SK-N-SH (cell line): Measurements from ENCODE around the gene COL15A1.

ENCODE experiments used
- CTCF ChIP-seq: fragments of 200-600 bp; sonication (generic); IDR thresholded peaks from 2 replicates; pipeline ENCODE4 v1.6.1; 2017; ENCODE audit warnings: antibody characterized with exemption, mild to moderate bottlenecking, moderate library complexity
- ELF1 ChIP-seq: IDR thresholded peaks from 2 replicates; pipeline ENCODE4 v1.4.0; 2012
- GATA2 ChIP-seq: sonication (generic); formaldehyde crosslinking; IDR thresholded peaks from 2 replicates; pipeline ENCODE4 v1.5.0; 2020; ENCODE audit warnings: mild to moderate bottlenecking, missing genetic modification reagents
- NFIC ChIP-seq: IDR thresholded peaks from 2 replicates; pipeline ENCODE4 v1.4.0; 2012; ENCODE audit warnings: borderline replicate concordance
- NRF1 ChIP-seq: IDR thresholded peaks from 2 replicates; pipeline ENCODE4 v1.6.1; 2012; ENCODE audit warnings: low read depth, mild to moderate bottlenecking, low read length
- POLR2AphosphoS5 ChIP-seq: IDR thresholded peaks from 2 replicates; pipeline ENCODE4 v1.6.1; 2012; ENCODE audit warnings: low read depth, low read length
- RAD21 ChIP-seq: IDR thresholded peaks from 2 replicates; pipeline ENCODE4 v1.6.1; 2012; ENCODE audit warnings: mild to moderate bottlenecking, low read length
- TAF1 ChIP-seq: IDR thresholded peaks from 2 replicates; pipeline ENCODE4 v1.6.1; 2012; ENCODE audit warnings: low read depth, mild to moderate bottlenecking, low read length, moderate library complexity, borderline replicate concordance
- TEAD4 ChIP-seq: IDR thresholded peaks from 2 replicates; pipeline ENCODE4 v1.4.0; 2012; ENCODE audit warnings: mild to moderate bottlenecking, borderline replicate concordance; ENCODE audit not compliant: insufficient read depth
- YY1 ChIP-seq: IDR thresholded peaks from 2 replicates; pipeline ENCODE4 v1.4.0; 2012; ENCODE audit warnings: low read depth, mild to moderate bottlenecking

DNA sequence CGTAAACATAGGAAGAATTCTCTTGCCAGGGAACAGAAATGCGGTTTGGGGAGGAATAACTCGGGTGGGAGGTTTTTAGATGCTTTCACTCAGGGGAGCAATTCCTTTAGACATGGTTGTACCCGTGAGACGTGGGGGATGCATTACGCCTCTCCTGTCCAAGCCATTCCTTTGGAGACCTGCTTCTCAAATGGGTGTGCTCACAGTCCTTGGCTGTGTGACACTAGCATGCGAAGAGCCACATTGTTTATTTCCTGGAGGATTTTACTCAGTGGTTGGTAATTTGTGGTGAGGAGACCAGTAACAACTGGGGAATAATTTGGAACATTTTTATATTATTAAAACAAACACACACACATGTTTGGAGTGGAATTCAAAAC, 18.5 kb downstream of the COL15A1 start:
- TF ChIP-seq NRF1, result no peak
- no peak for TF ChIP-seq TAF1
- TF ChIP-seq NFIC, result no peak
- TF ChIP-seq RAD21, result no peak
- TF ChIP-seq CTCF, result no peak
- TF ChIP-seq TEAD4, result no peak
- TF ChIP-seq POLR2AphosphoS5, result no peak
- TF ChIP-seq GATA2 (CRISPR knock-in tag), result no peak
- no peak for TF ChIP-seq ELF1
- TF ChIP-seq YY1, result no peak
